ENCODE measurements around the gene IL37.

Gene IL37

GRCh38 chr2:112944971-112945370 is 34.0 kb downstream of the IL37 start:
- no peaks in the 10 kb centered on the region for H3K36me3 ChIP-seq
- peaks cover 7% of the 10 kb centered on the region for H3K27me3 ChIP-seq
- no peaks in the 10 kb centered on the region for H3K4me1 ChIP-seq (ENCODE audit: control insufficient read depth in 1 of 2, insufficient read depth in 1 of 2, low read depth in 1 of 2, low read length in 1 of 2)
- TF ChIP-seq, protein P1, sequence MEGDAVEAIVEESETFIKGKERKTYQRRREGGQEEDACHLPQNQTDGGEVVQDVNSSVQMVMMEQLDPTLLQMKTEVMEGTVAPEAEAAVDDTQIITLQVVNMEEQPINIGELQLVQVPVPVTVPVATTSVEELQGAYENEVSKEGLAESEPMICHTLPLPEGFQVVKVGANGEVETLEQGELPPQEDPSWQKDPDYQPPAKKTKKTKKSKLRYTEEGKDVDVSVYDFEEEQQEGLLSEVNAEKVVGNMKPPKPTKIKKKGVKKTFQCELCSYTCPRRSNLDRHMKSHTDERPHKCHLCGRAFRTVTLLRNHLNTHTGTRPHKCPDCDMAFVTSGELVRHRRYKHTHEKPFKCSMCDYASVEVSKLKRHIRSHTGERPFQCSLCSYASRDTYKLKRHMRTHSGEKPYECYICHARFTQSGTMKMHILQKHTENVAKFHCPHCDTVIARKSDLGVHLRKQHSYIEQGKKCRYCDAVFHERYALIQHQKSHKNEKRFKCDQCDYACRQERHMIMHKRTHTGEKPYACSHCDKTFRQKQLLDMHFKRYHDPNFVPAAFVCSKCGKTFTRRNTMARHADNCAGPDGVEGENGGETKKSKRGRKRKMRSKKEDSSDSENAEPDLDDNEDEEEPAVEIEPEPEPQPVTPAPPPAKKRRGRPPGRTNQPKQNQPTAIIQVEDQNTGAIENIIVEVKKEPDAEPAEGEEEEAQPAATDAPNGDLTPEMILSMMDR (IDR thresholded peaks at IDR 0.05), result no peak
- no peaks in the 10 kb centered on the region for H3K9me3 ChIP-seq
- no peak overlapping the region for H3K27ac ChIP-seq
- H3K4me3 ChIP-seq (ENCODE audit: low read depth in 1 of 2, low read length in 1 of 2), result no peak overlapping the region

GRCh38 chr2:112946086-112946485 is 35.1 kb downstream of the IL37 start:
- TF ChIP-seq, protein P1 (IDR thresholded peaks at IDR 0.05), result no peak

DNA sequence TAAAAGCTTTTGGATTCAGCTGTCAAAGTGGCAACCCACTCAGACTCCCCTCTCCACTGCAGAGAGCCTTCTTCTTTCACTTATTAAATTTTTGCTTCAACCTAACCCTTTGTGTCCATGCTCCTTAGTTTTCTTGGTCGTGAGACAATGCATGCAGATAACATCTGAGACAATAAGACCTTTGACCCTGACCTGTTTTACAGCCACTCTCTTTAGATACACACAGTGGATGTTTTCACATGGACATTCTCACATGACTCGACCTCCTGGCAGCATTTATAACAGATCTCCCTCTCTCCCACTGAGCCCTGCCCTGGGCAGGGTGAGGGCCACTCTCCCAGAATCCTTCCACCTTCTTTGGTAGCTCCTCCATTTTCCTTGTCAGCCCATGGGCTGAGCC is 36.4 kb downstream of the IL37 start:
- H3K36me3 ChIP-seq, result no peaks in the 10 kb centered on the region
- peaks cover 7% of the 10 kb centered on the region for H3K27me3 ChIP-seq
- TF ChIP-seq, protein P1 (IDR thresholded peaks at IDR 0.05), result no peak
- H3K4me3 ChIP-seq (ENCODE audit: low read depth in 1 of 2, low read length in 1 of 2), result no peak overlapping the region
- no peaks in the 10 kb centered on the region for H3K9me3 ChIP-seq
- no peak overlapping the region for H3K27ac ChIP-seq
- no peaks in the 10 kb centered on the region for H3K4me1 ChIP-seq (ENCODE audit: control insufficient read depth in 1 of 2, insufficient read depth in 1 of 2, low read depth in 1 of 2, low read length in 1 of 2)

More at GRCh38 chr2:112946086-112946485, 35.1 kb downstream of the IL37 start:
- Histone ChIP-seq H3K4me3 (ENCODE audit: low read depth in 1 of 2, low read length in 1 of 2) (no peak overlapping the region), H3K4me1 (ENCODE audit: control insufficient read depth in 1 of 2, insufficient read depth in 1 of 2, low read depth in 1 of 2, low read length in 1 of 2) (no peaks in the 10 kb centered on the region), H3K27me3 (peaks cover 7% of the 10 kb centered on the region), H3K36me3 (no peaks in the 10 kb centered on the region), H3K9me3 (no peaks in the 10 kb centered on the region), H3K27ac (no peak overlapping the region)

GRCh38 chr2:112949456-112949855 is 38.5 kb downstream of the IL37 start:
- H3K4me3 ChIP-seq (ENCODE audit: low read depth in 1 of 2, low read length in 1 of 2), result no peak overlapping the region
- H3K27ac ChIP-seq, result no peak overlapping the region
- TF ChIP-seq, protein P1 (IDR thresholded peaks at IDR 0.05), result no peak
- H3K27me3 ChIP-seq, result peaks cover 7% of the 10 kb centered on the region
- H3K4me1 ChIP-seq (ENCODE audit: control insufficient read depth in 1 of 2, insufficient read depth in 1 of 2, low read depth in 1 of 2, low read length in 1 of 2), result no peaks in the 10 kb centered on the region
- H3K9me3 ChIP-seq, result no peaks in the 10 kb centered on the region
- H3K36me3 ChIP-seq, result no peaks in the 10 kb centered on the region

DNA sequence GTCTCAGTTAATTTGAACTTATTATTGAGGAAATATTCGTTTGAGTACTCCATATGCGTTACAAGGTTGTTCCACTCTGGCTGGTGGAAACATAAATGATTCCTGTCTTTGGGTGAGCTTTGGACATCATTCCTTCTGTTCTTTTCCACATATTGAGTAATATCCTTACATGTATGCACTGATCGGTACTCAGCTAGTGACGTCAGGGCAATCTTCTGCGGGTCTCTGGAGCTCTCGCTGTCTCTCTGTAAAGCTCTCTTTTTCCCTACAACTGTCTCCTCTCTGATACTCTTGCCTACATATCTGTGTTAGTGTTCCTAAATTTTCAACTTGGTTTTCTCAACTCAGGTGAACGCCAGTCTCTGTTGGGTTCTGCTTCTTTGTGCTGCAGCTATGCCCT is 43.4 kb downstream of the IL37 start:
- Histone ChIP-seq H3K4me3 (ENCODE audit: low read depth in 1 of 2, low read length in 1 of 2) (no peak overlapping the region), H3K36me3 (no peaks in the 10 kb centered on the region), H3K27me3 (peaks cover 3% of the 10 kb centered on the region), H3K4me1 (ENCODE audit: control insufficient read depth in 1 of 2, insufficient read depth in 1 of 2, low read depth in 1 of 2, low read length in 1 of 2) (no peaks in the 10 kb centered on the region), H3K9me3 (no peaks in the 10 kb centered on the region), H3K27ac (no peak overlapping the region)
- TF ChIP-seq, protein P1 (IDR thresholded peaks at IDR 0.05), result no peak

DNA sequence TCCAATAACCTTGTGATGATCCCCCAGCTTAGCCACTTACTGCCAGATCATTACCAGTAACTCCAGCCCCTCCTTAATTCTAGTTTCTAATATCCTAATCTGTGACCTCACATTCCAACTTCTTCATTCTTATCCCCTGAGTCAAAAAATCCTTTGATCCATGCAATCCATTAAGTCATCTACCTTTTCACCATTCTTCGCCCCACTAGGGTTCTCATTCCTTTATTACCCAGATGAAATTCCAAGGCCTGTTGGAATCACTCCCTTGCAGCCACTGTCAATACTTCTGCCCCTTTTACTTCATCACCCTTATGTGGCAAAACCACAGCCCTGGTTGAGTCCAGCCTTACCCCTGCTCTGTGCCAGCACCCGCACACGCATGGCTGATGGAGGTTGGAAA is 46.5 kb downstream of the IL37 start:
- no peaks in the 10 kb centered on the region for H3K9me3 ChIP-seq
- H3K36me3 ChIP-seq, result no peaks in the 10 kb centered on the region
- no peak overlapping the region for H3K27ac ChIP-seq
- no peak overlapping the region for H3K4me3 ChIP-seq (ENCODE audit: low read depth in 1 of 2, low read length in 1 of 2)
- H3K27me3 ChIP-seq, result no peaks in the 10 kb centered on the region
- TF ChIP-seq, protein P1 (IDR thresholded peaks at IDR 0.05), result no peak
- no peaks in the 10 kb centered on the region for H3K4me1 ChIP-seq (ENCODE audit: control insufficient read depth in 1 of 2, insufficient read depth in 1 of 2, low read depth in 1 of 2, low read length in 1 of 2)

Data from neutrophil (primary cell).